ENCODE results near the gene MYOZ2. TPM values are rescaled to one million over a fixed set of nuclear protein-coding genes. Genes with fewer than 3 reads are reported as not detected.

MYOZ2 gene
- total RNA-seq = not detected

DNA sequence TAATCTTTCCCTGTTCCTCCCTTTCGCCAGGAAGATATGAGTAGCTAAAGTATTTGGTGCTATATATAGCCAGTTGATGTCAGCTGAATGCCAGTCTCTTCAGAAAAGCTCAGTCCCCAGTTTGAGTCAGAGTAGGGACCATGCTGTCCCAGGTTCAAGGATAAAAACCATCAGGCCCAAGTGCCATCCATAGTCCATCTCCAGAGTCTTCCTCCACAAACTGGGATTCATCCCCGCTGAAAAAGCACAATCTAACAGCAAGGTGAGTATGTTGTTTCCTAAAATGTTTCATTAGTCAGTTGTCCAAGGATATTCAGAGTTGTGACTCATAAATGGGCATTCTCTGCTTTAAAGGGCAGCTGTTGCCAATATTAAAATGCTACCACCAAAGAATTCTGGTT lies at the start of gene MYOZ2:
Gene MYOZ2 (plus strand): TSS at position 112 of the 401 bp plus-strand sequence. CDS start 694 bp downstream, outside the sequence.
- H3K27me3 Mint-ChIP-seq = no peaks in the 10 kb centered on the region
- H3K27ac Mint-ChIP-seq = no peak within 1 kb of the TSS
- ChIA-PET POLR2A (no interaction called here), CTCF (interaction anchor here (0.7 kb wide), 1 partner anchor 10 kb away, joined by 3 read pairs; no protein-coding TSS in a partner anchor)
- H3K9me3 Mint-ChIP-seq (ENCODE audit: low read depth) = no peaks in the 10 kb centered on the region
- H3K4me1 Mint-ChIP-seq = peaks cover 26% of the 10 kb centered on the region
- DNase-seq (no peak), ATAC-seq (no peak)
- H3K4me3 Mint-ChIP-seq = no peak within 1 kb of the TSS
- intact Hi-C loops (cut with DNase I, micrococcal nuclease) = no loop called here
- H3K36me3 Mint-ChIP-seq (ENCODE audit: low read depth) = no peaks in the 10 kb centered on the region

DNA sequence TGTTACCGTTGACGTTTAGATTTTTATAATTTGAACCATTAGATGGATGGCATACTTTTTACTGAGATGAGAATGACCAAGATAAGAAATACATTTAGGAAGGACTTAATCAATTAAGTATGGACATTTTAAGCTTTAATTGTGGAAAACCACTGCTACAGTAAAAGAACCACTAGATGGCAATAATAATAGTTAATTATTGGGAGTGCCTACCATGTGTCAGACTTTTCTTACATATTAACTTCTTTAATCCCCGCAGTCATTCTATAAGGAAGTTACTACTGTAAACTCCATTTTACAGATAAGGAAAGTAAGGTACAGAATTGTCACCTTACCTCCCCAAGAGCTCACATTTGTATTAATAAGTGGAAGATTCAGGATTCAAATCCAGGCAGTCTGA lies 48.5 kb upstream of the MYOZ2 start:
- Mint-ChIP-seq H3K36me3 (ENCODE audit: low read depth) (no peaks in the 10 kb centered on the region), H3K27me3 (no peaks in the 10 kb centered on the region), H3K4me3 (no peak overlapping the region), H3K9me3 (ENCODE audit: low read depth) (no peaks in the 10 kb centered on the region), H3K27ac (no peak overlapping the region), H3K4me1 (no peaks in the 10 kb centered on the region)
- intact Hi-C loops (cut with DNase I, micrococcal nuclease) = no loop called here
- no peak for ATAC-seq
- CTCF ChIA-PET = interaction anchor here (1.0 to 1.1 kb wide), 2 partner anchors 46 to 51 kb away, joined by 3 to 5 read pairs; no protein-coding TSS in a partner anchor
- POLR2A ChIA-PET = no interaction called here
- DNase-seq = no peak

DNA sequence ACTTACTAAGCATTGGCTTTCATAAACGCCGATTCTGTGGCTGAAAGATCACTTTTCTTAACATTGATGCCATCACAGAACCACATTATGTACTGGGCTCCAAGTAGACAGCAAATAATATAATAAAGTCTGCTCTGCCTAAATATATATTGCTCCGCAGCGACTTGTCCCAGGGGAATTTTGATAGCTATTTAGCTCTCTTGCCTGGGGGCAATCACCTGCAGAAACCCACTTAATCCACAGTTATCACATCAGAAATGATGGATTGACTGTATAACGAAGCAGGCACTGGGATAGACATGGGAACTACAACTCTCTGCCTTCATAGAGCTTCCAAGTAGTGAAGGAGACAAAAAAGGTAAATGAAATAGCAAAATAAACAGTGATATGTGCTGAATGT lies 48.0 kb upstream of the MYOZ2 start:
- no peak overlapping the region for H3K4me3 Mint-ChIP-seq
- ChIA-PET POLR2A (no interaction called here), CTCF (interaction anchor here (0.6 to 1.1 kb wide), 3 partner anchors 47 to 304 kb away, joined by 3 to 5 read pairs (median 3); no protein-coding TSS in a partner anchor)
- intact Hi-C loops (cut with DNase I, micrococcal nuclease) = no loop called here
- ATAC-seq = no peak
- H3K4me1 Mint-ChIP-seq = no peaks in the 10 kb centered on the region
- H3K27ac Mint-ChIP-seq = no peak overlapping the region
- no peaks in the 10 kb centered on the region for H3K9me3 Mint-ChIP-seq (ENCODE audit: low read depth)
- H3K36me3 Mint-ChIP-seq (ENCODE audit: low read depth) = no peaks in the 10 kb centered on the region
- DNase-seq = no peak
- no peaks in the 10 kb centered on the region for H3K27me3 Mint-ChIP-seq

DNA sequence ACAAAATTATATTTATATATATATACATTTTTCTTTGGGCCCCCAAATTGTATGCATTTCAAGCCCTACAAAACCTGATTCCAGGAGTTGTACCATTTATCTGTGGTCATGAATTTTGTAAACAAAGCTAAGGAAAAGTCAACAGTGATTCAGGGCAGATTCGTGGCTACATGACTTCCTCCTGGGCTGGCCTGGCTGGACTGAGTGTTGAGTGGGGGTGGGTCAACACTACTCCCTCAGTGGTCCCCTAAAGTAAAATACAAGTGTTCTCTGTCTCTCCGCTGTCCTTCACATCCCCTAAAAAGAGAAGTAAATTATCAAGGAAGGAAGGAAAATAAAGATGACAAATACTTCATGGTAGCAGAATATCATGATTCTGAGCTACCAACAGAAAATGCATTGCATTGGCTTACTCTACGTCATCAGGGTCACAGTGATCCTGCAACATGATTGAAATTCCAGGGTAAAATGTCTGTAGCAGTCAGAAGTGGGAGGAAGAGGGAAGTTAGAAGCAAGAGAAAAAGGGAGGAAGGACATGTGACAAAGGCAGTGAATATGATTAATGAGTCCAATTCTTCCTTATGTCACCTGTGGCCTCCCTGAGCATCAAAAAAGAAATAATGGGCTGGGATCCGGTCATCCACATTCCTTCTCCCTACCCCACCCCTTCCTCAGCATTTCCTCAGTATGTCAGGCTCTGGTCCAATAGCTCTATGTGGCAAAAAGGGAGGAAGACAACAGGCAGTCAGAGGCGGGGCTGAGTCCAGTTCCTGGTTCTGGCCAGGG lies 42.4 kb upstream of the MYOZ2 start:
- ChIA-PET POLR2A (interaction anchor here (0.6 kb wide), 1 partner anchor 566 kb away, joined by 3 read pairs; no protein-coding TSS in a partner anchor), CTCF (no interaction called here)
- H3K4me3 Mint-ChIP-seq = no peak overlapping the region
- no peaks in the 10 kb centered on the region for H3K9me3 Mint-ChIP-seq (ENCODE audit: low read depth)
- intact Hi-C loops (cut with DNase I, micrococcal nuclease) = no loop called here
- H3K36me3 Mint-ChIP-seq (ENCODE audit: low read depth) = no peaks in the 10 kb centered on the region
- peaks cover 16% of the 10 kb centered on the region for H3K27me3 Mint-ChIP-seq
- no peak for DNase-seq
- H3K4me1 Mint-ChIP-seq = no peaks in the 10 kb centered on the region
- H3K27ac Mint-ChIP-seq = no peak overlapping the region
- ATAC-seq = no peak

DNA sequence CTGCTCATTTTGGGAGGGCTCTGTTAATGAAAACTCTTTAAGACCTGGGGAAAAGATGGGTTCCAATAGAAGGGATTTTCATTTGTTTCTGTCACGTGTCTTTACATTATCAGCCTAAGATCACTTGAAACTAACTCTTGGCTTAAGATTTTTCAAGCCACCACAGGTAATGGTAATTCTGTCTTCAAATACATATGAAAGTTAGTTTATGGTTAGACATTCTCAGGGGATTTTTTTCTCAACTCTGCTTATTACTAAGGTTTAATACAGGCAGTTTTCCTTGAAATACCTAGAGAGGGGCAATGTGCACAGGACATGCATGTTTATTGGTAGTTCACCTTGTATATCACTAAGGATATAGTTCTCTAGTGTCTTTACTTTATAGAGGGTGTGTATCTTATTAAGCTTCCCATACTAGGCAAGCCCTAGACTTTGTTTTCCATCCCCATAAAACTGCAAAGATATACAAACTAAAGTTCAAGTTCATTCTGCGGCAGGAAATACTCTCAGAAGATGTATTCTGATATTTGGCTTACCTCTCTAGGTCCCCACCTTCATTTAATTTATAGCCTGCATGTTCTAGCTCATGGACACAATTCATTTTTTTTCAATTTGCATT lies 38.2 kb upstream of the MYOZ2 start:
- intact Hi-C loops (cut with DNase I, micrococcal nuclease) = no loop called here
- Mint-ChIP-seq H3K9me3 (ENCODE audit: low read depth) (no peaks in the 10 kb centered on the region), H3K27ac (no peak overlapping the region), H3K4me3 (no peak overlapping the region), H3K4me1 (no peaks in the 10 kb centered on the region), H3K27me3 (peaks cover 20% of the 10 kb centered on the region), H3K36me3 (ENCODE audit: low read depth) (no peaks in the 10 kb centered on the region)
- ATAC-seq (no peak), DNase-seq (no peak)
- POLR2A ChIA-PET = no interaction called here
- CTCF ChIA-PET = no interaction called here

DNA sequence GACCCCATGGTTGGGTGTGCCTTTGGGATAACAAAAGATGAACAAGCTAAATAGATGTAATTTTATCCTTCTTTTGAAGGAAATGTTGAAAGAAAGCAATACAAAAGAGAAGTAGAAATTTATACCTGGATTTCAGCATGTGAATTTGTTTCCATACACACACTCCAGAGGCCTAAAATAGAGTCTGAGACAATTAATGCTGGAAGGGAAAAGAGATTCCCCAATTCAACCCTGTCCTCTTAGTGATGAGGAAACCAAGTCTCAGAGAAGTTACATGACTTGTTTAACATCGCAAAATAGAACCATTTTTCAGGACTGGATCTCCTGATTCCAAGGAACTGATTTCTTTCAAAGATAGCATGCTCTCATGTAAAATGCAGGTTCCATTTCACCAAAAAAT lies 37.3 kb upstream of the MYOZ2 start:
- CTCF ChIA-PET = no interaction called here
- POLR2A ChIA-PET = no interaction called here

DNA sequence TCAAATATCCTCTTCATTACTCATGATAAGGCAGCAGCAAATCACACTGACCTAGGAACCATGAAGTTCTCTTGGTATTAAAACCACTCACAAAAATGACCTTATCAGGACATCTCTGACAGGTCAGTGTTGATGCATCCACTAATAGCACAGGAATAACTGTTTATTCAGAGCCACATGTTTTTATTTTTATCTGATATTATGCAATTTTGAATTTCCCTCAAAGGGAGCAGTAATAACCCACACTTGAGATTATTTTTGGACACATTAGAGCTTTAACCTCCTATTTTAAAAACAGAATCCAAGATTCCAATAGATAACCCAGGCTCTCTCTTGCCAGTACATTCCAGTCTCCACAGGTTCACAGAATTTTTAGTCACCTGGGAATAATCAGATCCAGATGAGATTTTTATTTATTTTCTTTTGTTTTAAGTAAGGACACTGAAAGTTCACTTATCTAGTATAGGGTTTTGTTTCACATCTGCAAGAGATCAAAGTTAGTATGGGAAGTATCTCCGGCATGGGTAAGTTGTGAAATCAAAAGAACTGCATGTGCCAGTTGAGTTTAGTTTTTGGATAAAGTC lies 36.3 kb upstream of the MYOZ2 start:
- peaks cover 17% of the 10 kb centered on the region for H3K27me3 Mint-ChIP-seq
- POLR2A ChIA-PET = no interaction called here
- no peaks in the 10 kb centered on the region for H3K9me3 Mint-ChIP-seq (ENCODE audit: low read depth)
- ATAC-seq (no peak), DNase-seq (no peak)
- H3K4me3 Mint-ChIP-seq = no peak overlapping the region
- intact Hi-C loops (cut with DNase I, micrococcal nuclease) = no loop called here
- H3K27ac Mint-ChIP-seq = no peak overlapping the region
- peaks cover 2% of the 10 kb centered on the region for H3K4me1 Mint-ChIP-seq
- CTCF ChIA-PET = no interaction called here
- H3K36me3 Mint-ChIP-seq (ENCODE audit: low read depth) = no peaks in the 10 kb centered on the region

More for the DNA sequence above, 37.3 kb upstream of the MYOZ2 start:
- intact Hi-C loops (cut with DNase I, micrococcal nuclease) = no loop called here
- Mint-ChIP-seq H3K36me3 (ENCODE audit: low read depth) (no peaks in the 10 kb centered on the region), H3K4me1 (peaks cover under 1% of the 10 kb centered on the region), H3K4me3 (no peak overlapping the region), H3K27me3 (peaks cover 18% of the 10 kb centered on the region), H3K9me3 (ENCODE audit: low read depth) (no peaks in the 10 kb centered on the region), H3K27ac (no peak overlapping the region)
- ATAC-seq (no peak), DNase-seq (no peak)

DNA sequence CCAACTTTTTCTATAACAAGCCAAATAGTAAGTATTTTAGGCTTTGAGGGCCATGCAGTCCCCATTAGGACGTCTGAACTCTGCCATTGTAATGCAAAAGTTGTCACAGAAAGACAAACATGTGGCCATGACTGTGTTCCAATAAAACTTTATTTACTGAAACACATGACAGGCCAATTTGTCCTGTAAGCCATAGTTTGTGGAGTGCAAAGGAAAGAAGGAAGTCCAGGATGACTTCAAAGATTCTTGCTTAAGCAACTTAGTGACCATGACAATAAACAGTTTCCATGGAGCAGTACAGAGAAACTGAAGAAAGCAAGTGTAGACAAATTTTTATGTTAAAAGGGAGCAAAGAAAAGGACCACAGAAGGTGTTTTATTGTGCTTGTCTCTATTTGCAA lies 35.0 kb upstream of the MYOZ2 start:
- ChIA-PET POLR2A (no interaction called here), CTCF (no interaction called here)
- intact Hi-C loops (cut with DNase I, micrococcal nuclease) = no loop called here
- no peak for ATAC-seq
- no peak for DNase-seq
- H3K36me3 Mint-ChIP-seq (ENCODE audit: low read depth) = no peaks in the 10 kb centered on the region
- peaks cover 14% of the 10 kb centered on the region for H3K27me3 Mint-ChIP-seq
- no peak overlapping the region for H3K4me3 Mint-ChIP-seq
- H3K9me3 Mint-ChIP-seq (ENCODE audit: low read depth) = no peaks in the 10 kb centered on the region
- no peak overlapping the region for H3K27ac Mint-ChIP-seq
- H3K4me1 Mint-ChIP-seq = peaks cover 2% of the 10 kb centered on the region

DNA sequence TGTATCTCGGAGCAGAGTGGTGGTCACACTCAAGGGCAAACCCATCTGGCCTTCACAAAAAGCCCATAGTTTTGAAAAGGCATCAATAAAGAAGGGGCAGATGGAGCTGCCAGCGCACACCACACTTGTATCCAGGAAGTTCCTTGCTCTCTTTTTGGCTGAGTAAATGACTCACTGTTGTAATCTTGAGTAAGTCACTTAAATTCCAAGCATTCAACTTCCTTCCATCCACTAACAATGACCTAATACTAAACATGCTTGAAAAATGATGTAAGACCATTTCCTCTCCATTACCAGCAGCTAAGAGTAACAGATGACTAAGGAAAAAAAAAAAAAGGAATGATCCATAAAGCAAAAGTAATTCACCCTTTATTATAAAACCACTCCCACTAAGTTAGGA lies 32.4 kb upstream of the MYOZ2 start:
- ATAC-seq = no peak
- DNase-seq = no peak
- ChIA-PET POLR2A (no interaction called here), CTCF (interaction anchor here (0.6 to 1.3 kb wide), 5 partner anchors 15 to 757 kb away, joined by 3 to 5 read pairs (median 3); no protein-coding TSS in a partner anchor)
- H3K9me3 Mint-ChIP-seq (ENCODE audit: low read depth) = no peaks in the 10 kb centered on the region
- no peak overlapping the region for H3K4me3 Mint-ChIP-seq
- intact Hi-C loops (cut with DNase I, micrococcal nuclease) = no loop called here
- H3K27ac Mint-ChIP-seq = no peak overlapping the region
- no peaks in the 10 kb centered on the region for H3K36me3 Mint-ChIP-seq (ENCODE audit: low read depth)
- H3K4me1 Mint-ChIP-seq = peaks cover 2% of the 10 kb centered on the region
- peaks cover 4% of the 10 kb centered on the region for H3K27me3 Mint-ChIP-seq

DNA sequence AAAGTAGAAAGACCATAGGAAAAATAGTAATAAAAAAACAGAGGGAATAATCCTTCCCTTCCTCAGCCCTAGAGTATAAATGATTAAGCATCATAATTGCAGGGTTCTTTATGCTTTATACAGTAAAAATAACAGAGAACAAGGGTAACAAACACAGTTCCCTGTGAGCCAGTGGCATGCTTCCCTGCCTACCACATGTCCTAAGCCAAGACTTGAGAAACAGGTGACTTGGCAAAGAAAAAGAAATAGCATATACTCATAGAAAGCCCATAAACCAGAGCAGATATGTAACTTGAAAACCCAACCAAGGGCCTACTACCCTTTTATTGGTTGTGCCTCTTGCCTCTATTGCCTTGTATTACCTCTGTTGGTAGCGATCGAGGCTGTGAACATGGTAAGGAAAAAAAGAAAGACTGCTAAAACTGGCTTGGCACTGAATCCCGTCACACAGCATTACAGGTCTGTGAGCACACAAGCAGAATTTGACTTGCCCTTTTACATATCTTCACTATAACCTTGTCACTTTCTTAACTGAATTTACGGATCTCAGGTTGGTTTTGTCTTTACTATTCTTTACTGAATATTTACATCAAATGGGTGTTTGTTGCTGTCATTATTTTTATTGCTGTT lies 30.9 kb upstream of the MYOZ2 start:
- ChIA-PET POLR2A (no interaction called here), CTCF (no interaction called here)
- H3K36me3 Mint-ChIP-seq (ENCODE audit: low read depth) = no peaks in the 10 kb centered on the region
- no peak overlapping the region for H3K27ac Mint-ChIP-seq
- no peak overlapping the region for H3K4me3 Mint-ChIP-seq
- no peaks in the 10 kb centered on the region for H3K9me3 Mint-ChIP-seq (ENCODE audit: low read depth)
- DNase-seq (no peak), ATAC-seq (no peak)
- peaks cover 2% of the 10 kb centered on the region for H3K27me3 Mint-ChIP-seq
- intact Hi-C loops (cut with DNase I, micrococcal nuclease) = no loop called here
- peaks cover 2% of the 10 kb centered on the region for H3K4me1 Mint-ChIP-seq

DNA sequence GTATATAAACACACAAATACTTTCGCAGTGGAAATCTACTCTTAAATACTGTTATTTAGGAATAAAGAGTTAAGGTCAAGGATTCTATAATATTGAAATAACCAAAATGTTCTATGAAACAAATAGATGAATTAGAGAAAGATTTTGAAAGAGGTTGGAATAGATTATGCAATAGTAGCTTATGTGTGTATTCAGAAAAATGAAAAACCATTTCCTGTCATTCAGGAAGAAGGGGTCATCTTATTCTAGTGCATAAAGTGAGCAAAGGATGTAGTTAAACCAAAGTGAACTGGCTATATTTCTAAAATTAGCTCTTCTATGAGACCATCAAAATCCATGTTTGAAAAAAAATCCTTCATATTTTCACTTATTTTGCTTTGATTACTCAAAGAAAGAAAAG lies 30.0 kb upstream of the MYOZ2 start:
- H3K27ac Mint-ChIP-seq = no peak overlapping the region
- H3K9me3 Mint-ChIP-seq (ENCODE audit: low read depth) = no peaks in the 10 kb centered on the region
- no peaks in the 10 kb centered on the region for H3K36me3 Mint-ChIP-seq (ENCODE audit: low read depth)
- peaks cover 2% of the 10 kb centered on the region for H3K4me1 Mint-ChIP-seq
- ChIA-PET POLR2A (no interaction called here), CTCF (no interaction called here)
- no peak overlapping the region for H3K4me3 Mint-ChIP-seq
- DNase-seq (no peak), ATAC-seq (no peak)
- H3K27me3 Mint-ChIP-seq = peaks cover 2% of the 10 kb centered on the region
- intact Hi-C loops (cut with DNase I, micrococcal nuclease) = no loop called here

Measured in activated CD4-positive, alpha-beta T cell treated with anti-CD3 and anti-CD28 coated beads for 36 hours (primary cell).